ENCODE results near the gene LRAT.

LRAT gene

DNA sequence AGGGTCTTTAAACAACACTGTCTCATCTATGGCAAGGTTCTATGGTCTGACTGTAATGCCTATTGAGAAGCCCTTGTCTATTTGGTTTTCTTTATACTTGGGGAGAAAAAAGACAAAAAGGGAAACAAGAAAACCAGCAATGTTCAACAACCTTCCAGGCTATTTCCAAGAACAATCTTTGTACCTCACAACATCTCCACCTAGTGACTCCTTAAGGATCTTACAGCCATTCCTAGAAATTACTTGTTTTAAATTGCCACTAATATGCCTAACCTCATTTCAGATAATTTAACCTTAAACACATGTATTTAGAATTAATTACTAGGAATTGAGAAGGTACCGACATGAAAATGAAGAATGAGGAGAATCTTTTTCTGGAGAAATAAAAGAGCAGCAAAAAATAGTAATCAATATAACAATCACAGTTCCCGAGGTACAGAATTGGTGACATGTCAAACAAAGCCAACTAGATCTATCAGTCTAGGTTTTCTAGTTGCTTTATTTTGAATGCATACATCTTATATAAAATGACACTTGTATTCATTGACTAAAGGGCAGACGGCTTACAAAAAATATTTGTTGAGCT lies 35.7 kb downstream of the LRAT start:
- DNase-seq, result no peak

DNA sequence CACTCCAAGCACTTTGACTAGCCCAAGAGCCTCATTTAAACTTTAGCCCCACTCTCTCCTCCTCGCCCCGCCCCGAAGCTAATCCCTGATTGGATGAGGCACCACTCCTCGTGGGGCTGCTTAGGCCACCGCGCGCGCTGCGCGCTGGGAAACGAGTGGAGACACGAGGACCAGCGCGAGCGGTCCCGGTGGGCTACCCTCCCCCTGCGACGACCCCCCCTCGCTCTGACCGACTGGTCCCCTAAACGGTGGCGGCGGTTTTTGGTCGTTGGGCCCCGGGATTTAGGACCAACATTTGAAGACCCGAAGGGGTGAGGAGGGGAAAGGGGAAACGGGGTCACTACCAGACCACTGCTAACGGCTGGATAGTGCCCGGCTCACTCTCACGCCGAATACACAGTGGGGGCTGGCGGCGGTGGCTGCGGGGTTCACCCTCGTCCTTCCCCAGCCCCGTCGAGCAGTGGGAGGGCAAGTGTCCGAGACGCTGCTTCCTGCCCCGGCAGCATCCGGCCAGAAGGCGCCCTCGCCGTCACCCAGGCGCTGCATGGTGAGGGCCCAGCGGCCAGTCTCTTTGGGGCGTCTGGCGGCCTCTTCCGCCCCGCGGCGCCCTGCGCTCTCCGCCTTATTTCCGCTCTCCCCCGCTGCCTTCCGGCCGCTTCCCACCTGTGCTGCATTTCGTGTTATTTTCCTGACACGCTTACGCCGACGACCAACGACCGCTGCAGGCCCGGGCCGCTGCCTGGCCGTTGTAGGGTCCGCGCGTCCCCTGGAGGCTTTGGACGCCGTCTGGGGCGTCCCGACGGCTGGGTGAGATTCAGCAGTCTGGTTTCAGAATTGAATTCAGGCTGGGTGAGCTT lies 37.6 kb downstream of the LRAT start, which contains the start of gene RBM46:
Gene RBM46, plus strand, starts transcription at position 147 of the 857 bp plus-strand sequence. CDS start 15,481 bp downstream, outside the sequence.
- no peak for DNase-seq

DNA sequence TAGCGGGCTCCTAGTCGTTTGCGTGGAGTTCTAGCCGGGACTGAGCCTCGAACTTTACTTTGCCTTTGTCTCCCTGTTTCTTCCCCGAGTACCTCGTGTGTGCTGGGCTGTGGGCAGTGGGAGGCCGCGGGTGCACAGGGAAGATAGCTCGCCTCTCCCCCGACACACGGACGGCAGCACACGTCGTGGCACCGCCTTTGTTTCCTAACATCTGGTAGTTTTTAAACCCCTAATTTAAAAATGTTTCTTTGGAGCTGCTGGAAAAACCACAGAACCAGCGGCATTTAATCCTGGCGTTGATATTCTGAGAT lies 38.1 kb downstream of the LRAT start:
- no peak for DNase-seq

Measured in effector CD4-positive, alpha-beta T cell (primary cell).